NCI-H2171 treated with DMSO at 0.1 percent for 48 hours (cell line): Measurements from ENCODE around the gene INO80B.

Experiments
- DNase-seq: peaks from one replicate; lab custom pipeline; 2025; lab: John Stamatoyannopoulos, UW

INO80B gene

DNA sequence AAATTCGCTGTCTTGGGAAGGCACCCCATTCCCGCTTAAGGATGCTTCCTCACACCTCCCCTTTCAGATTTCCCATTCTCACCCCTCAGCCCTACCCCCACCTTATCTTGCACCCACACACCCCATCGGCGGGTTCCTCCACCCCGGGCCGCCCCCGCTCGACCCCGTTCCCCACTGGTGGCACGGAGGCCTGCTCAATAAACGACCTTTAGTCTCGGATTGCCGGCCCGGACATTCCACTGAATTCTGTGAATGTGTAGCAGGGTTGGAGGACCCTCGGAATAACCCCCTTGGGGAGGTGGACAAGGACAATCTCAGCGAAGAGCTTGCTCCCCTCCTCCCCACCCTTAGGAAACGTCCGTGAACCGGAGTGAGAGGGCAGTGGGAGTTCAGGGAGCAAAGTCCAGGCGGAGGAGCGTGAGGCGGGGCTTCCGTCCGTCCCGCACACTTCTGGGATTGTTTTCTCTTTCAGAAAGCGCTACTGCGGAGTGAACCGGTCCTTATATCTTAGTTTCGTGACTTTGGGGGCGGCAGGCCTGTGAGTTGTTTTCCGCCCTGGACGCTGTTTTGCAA is 47.3 kb downstream of the INO80B start:
- no peak for DNase-seq

DNA sequence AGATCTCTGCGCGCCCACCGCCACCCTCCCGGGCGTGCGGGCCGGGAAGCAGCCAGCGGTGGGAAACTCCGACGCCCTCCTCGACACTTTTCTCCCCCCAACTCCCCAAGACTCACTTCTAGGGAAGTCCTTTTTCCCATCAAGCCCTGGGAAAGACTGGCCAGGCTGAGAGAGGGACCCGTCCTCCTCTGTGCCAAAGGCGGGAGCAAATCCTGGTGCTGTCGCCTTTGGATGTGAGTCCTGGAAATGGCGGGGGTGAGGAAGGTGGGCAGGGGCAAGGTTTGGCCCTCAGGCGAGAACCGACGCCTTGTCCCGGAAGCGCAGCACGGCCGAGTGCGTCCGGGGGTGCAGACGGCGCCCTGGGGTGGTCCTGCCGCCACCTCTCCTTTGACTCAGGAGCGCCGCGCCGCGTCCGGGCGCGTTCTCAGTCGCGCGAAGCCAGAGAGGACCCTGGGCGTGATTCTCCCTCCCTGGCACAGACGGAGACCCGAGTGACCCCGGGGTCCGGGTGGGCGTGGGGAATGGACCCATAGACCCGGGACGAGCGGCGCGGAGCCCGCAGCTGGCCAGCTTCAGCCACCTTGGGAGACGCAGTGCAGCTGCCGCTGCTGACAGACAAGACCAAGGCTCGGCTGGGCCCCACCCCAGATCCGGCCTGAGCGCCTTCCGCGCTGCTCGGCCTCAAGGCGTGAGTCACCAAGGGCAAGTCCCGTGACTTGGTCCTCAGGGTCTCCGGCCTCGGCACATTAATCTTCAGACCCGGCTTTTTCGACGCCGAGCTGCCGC is 48.0 kb downstream of the INO80B start:
- no peak for DNase-seq

DNA sequence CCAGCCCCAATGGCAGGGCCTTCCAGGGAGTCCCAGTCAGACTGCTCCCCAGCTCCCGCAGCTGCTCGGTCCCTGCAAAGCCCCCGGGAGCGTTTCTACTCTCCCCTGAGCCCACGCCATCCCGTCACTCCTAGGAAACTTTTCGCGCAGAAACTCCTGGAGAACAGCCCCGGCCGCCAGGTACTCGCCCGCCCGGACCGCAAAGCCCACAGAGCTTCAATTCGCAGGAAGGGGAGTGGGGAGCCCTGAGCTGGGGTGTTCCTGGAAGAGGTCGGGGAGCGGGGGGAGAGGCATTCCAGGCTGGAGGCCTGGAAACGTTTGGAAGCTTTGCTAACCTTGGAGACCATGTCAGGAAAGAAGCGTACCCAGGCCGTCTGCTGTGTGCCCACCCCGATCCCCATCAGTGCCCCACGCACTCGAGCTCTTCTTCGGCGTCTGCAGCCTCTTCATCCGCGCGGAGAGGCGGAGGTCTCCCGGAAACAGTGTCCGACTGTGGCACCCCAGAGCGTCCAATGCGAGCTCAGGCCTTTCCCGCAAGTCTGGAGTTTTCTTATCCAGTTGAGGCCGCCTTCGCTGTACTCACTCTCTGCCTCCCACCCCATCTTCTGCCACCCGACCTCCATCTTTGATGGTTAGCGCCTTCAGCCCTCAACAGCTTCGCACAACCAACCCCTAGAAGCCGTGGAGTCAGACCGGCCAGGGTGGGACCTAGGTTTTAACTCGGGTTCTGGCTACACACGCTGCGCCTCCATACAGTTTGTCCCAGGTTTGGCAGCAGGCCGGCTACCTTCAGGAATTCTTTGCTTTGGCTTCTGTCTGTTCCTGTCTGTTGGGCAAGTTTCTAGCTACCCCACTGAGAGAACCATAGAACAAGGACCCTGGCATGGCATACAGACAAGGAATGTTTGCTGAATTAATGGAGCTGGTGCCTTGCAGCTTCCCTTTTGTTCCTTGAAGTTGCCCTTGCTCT is 48.9 kb downstream of the INO80B start:
- no peak for DNase-seq

DNA sequence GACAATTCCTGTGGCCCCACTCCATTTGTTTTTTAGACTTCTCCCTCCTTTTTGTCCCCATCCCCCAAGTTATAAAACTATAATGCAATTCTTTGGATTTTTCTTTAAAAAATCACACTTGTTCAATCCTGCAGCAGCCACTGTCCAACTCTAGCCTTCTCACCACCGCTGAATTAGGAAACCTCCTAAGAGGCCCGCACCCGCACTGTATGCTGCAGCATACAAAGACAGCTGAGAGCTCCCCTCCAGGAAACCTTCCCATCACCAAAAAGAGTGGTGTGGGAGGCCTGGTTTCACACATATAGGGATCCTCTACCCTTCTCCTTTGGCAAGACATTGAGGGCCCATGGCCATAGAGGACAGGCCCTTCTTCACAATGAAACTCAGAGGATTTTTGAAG is 49.7 kb downstream of the INO80B start:
- no peak for DNase-seq

DNA sequence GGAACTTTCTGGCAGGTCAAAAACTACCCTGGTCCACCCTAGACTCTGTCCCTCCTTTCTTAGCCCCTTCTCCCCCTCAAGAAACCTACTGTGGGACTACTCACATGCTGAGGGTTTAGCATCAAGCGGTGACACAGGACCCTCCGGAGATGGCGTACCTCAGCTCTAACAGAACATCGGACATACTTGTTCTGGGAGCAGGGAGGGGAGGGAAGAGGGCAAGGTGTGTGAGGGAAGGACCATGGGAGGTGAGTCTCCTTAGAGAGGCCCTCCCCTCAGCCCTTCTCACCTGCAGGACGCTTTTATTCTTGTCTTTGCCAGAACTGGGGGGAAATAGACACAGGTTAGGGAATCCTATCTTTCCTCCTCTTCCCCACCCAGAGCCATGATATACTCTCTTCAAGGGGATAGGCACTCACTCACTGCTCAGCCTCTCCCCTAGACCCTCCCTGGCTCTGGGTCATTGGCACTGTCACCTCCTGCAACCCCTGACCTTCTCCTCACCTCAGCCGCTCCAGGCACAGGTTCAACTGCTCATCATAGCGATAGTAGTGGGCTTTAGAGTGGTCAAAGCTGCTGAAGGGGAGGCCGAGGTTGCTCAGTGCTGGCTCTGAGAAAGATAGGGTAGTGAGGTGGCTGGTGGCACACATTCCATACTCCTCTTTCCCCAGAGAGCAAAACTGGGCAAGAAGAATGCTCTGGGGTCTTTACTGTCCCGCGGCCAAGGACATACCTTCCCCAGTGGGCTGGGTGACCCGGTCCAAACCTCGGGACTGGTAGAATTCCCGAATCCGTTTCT is 50.8 kb downstream of the INO80B start:
- DNase-seq: no peak

DNA sequence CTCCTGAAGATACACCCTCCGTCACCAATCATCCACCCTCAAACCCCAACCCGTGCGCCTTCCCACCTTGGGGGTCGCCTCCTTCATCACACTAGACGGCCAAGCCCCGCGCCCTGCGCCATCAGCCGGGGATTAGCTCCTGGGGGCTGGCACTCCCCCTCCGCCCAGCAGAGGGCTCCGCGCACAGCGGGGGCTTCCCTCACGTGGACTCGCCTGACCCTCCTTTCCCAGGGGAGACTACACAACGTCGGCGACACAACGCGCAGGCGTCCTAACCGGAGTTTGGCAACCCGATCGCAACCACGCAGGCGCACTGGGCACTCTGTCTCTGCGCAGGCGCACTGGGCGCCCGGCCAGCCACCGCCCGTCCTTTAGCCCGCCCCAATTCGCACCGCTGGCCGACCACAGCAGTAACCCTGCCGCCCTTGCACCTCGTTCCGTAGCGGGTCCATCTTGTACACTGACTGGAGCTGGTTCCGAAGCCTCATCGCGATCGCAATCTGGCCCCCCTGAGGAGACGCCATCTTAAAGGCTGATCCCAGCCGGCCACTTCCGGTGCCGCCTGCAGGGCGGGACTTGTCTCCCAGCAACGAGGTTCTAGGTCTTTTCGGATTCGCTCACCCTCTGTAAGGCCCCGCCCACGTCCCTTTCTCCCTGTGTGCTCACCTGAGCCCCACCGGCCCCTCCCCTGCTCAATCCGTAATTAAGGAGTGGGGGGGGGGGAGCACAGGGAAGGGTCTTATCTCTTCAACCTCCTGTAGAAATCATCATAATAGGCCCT is 52.4 kb downstream of the INO80B start, which contains the start of gene PCGF1:
Gene PCGF1 (minus strand): TSS at position 551 of the 781 bp plus-strand sequence. CDS start 27 bp downstream, at position 524.
- DNase-seq: peak; percentile 99
